ENCODE data around the gene LZTR1.

The LZTR1 gene

GRCh38 chr22:20965104-20965887 lies 16.8 kb upstream of the LZTR1 start:
- TF ChIP-seq CEBPB (IDR thresholded peaks at IDR 0.05): no peak
- no peak for TF ChIP-seq EGR1 (IDR thresholded peaks at IDR 0.05)
- TF ChIP-seq TEAD4 (IDR thresholded peaks at IDR 0.05): no peak

DNA sequence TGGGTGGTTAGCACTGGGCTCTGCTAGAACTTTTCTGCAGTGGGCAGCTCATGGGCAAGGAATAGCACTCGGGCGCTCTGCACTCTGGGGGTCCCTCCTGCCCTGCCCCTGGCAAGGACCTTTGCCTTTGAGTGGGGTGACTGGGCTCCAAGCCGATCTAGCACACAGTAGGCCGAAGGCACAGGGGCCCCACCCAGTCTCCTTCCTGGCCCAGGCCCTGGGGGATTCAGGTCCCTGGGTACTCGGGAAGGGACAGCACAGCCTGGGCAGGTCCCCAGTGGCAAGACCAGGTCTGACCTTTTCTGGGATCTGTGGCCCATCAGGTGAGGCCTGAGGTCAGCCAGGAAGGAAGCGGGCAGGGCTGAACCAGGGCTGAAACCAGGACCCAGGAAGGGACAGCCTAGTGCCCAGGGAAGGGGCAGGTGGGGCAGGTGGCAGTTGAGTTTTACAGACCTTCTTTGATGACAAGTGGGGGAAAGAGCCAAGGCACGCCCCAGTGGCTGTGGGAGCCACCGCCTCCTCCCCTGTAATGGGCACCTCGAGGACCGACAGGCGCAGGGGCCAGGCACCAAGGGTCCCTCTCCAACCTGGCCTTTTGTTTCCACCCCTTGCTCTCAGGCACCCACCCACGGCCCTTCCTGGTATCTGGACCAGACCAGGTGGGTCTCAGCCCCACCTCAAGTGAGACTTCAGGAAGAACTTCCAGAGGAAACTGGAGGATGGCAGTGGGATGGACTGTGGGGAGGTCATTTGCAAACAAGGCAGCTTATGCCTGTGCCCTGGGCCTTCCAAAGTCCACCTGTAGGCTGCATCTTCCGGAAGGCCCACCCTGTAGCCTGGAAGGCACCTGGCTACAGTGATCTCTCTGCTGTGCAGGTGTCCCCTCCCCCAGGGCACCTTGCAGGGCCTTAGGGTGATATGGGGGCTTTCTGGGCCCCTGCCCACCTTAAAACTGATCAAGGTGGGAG lies 15.9 kb upstream of the LZTR1 start:
- no peak for TF ChIP-seq YY1 (IDR thresholded peaks at IDR 0.05; ENCODE audit: low read depth)
- no peak for TF ChIP-seq ZBTB7A (IDR thresholded peaks at IDR 0.05; ENCODE audit: low read depth)
- TF ChIP-seq CREB1 (IDR thresholded peaks at IDR 0.05; ENCODE audit: low read depth): no peak
- TF ChIP-seq, protein P1, sequence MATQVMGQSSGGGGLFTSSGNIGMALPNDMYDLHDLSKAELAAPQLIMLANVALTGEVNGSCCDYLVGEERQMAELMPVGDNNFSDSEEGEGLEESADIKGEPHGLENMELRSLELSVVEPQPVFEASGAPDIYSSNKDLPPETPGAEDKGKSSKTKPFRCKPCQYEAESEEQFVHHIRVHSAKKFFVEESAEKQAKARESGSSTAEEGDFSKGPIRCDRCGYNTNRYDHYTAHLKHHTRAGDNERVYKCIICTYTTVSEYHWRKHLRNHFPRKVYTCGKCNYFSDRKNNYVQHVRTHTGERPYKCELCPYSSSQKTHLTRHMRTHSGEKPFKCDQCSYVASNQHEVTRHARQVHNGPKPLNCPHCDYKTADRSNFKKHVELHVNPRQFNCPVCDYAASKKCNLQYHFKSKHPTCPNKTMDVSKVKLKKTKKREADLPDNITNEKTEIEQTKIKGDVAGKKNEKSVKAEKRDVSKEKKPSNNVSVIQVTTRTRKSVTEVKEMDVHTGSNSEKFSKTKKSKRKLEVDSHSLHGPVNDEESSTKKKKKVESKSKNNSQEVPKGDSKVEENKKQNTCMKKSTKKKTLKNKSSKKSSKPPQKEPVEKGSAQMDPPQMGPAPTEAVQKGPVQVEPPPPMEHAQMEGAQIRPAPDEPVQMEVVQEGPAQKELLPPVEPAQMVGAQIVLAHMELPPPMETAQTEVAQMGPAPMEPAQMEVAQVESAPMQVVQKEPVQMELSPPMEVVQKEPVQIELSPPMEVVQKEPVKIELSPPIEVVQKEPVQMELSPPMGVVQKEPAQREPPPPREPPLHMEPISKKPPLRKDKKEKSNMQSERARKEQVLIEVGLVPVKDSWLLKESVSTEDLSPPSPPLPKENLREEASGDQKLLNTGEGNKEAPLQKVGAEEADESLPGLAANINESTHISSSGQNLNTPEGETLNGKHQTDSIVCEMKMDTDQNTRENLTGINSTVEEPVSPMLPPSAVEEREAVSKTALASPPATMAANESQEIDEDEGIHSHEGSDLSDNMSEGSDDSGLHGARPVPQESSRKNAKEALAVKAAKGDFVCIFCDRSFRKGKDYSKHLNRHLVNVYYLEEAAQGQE (IDR thresholded peaks at IDR 0.05; ENCODE audit: low read depth): no peak
- TF ChIP-seq TCF12 (IDR thresholded peaks at IDR 0.05; ENCODE audit: low read depth): no peak
- TF ChIP-seq, protein P2, sequence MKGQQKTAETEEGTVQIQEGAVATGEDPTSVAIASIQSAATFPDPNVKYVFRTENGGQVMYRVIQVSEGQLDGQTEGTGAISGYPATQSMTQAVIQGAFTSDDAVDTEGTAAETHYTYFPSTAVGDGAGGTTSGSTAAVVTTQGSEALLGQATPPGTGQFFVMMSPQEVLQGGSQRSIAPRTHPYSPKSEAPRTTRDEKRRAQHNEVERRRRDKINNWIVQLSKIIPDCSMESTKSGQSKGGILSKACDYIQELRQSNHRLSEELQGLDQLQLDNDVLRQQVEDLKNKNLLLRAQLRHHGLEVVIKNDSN (IDR thresholded peaks at IDR 0.05): no peak
- no peak for TF ChIP-seq TEAD4 (IDR thresholded peaks at IDR 0.05)
- no peak for TF ChIP-seq NFIC (IDR thresholded peaks at IDR 0.05)
- TF ChIP-seq RAD21 (IDR thresholded peaks at IDR 0.05; ENCODE audit: low read depth): no peak
- TF ChIP-seq, protein P3, sequence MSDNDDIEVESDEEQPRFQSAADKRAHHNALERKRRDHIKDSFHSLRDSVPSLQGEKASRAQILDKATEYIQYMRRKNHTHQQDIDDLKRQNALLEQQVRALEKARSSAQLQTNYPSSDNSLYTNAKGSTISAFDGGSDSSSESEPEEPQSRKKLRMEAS (IDR thresholded peaks at IDR 0.05): no peak
- no peak for TF ChIP-seq EP300 (IDR thresholded peaks at IDR 0.05; ENCODE audit: borderline replicate concordance)
- TF ChIP-seq EGR1 (IDR thresholded peaks at IDR 0.05): no peak
- no peak for TF ChIP-seq TAF1 (IDR thresholded peaks at IDR 0.05; ENCODE audit: low read depth)
- TF ChIP-seq CEBPB (IDR thresholded peaks at IDR 0.05): no peak

DNA sequence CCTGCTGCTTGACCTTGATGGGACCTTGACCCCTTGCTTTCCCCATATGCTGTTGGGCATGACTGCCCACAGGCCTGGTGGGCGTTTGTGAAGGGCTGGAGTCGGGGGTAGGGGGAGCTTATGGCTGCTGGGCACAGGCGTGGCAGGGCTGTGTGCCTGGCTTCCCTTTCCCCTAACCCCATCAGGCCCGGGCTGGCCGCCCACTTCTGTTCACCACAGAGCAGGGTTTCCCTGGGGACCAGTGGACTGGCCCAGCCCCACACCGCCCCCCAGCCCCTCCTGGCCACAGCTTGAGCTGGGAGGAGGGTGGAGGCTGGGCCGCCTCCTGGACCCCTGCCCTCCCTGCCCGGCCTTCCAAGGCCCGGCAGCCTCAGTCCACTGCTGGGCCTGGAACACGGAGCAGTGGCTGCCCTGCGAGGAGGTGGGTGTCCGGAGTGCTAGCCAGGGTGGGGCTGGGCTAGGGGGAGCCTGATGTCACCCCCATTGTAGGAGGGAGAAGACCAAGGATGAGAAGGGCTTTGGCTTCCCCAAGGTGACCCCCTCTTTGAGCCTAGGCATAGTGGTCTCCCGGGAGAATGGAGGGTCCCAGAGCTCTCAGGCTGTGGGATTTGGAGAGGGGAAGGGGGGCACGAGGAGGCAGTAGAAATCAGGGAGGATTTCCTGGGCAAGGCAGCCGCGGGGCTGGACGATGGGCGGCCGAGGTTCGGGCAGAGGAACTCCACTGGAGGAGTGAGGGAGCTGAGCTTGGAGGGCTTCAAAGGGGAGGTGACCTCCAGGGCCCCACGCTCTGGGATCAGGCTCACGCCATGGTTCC lies 15.0 kb upstream of the LZTR1 start, which contains the start of gene AIFM3:
AIFM3 (plus strand) TSS at position 373 of the 814 bp plus-strand sequence. CDS start 690 bp downstream, outside the sequence.
- TF ChIP-seq, protein P3 (IDR thresholded peaks at IDR 0.05): no peak
- TF ChIP-seq CEBPB (IDR thresholded peaks at IDR 0.05) (no peak), TAF1 (IDR thresholded peaks at IDR 0.05; ENCODE audit: low read depth) (no peak), EP300 (IDR thresholded peaks at IDR 0.05; ENCODE audit: borderline replicate concordance) (no peak), CREB1 (IDR thresholded peaks at IDR 0.05; ENCODE audit: low read depth) (no peak), YY1 (IDR thresholded peaks at IDR 0.05; ENCODE audit: low read depth) (no peak), NFIC (IDR thresholded peaks at IDR 0.05) (no peak), FOXM1 (IDR thresholded peaks at IDR 0.05; ENCODE audit: borderline replicate concordance, low read depth) (no peak), ZBTB7A (IDR thresholded peaks at IDR 0.05; ENCODE audit: low read depth) (no peak), EGR1 (IDR thresholded peaks at IDR 0.05) (no peak), TCF12 (IDR thresholded peaks at IDR 0.05; ENCODE audit: low read depth) (no peak), TEAD4 (IDR thresholded peaks at IDR 0.05) (no peak), RAD21 (IDR thresholded peaks at IDR 0.05; ENCODE audit: low read depth) (no peak)
- TF ChIP-seq, protein P1 (IDR thresholded peaks at IDR 0.05; ENCODE audit: low read depth): no peak
- TF ChIP-seq, protein P2 (IDR thresholded peaks at IDR 0.05): no peak

DNA sequence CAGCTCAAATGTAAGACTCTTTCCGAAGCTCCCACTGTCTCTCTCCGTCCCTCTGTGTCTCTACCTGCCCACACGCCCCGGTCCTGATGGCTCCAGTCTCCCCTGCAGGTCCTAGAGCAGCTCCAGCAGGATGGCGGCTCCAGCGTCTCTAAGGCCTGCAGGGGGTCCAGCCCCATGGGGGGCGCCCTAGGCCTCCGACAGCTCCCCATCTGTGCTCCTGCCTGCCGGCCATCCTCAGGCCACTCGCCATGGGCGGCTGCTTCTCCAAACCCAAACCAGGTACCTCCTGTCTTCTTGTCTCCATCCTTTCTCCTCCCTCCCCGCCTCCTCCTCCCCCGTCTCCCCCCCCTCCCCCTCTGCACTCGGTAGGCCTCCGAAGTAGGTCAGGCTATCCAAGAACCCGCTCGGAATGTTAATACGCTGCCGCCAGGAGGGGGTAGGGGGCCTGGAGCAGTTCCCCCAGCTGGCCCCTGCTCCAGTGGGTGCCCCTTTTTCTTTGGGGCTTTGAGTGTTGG lies 14.3 kb upstream of the LZTR1 start:
- TF ChIP-seq, protein P2 (IDR thresholded peaks at IDR 0.05): no peak
- TF ChIP-seq TEAD4 (IDR thresholded peaks at IDR 0.05) (no peak), TAF1 (IDR thresholded peaks at IDR 0.05; ENCODE audit: low read depth) (no peak), EGR1 (IDR thresholded peaks at IDR 0.05) (no peak), EP300 (IDR thresholded peaks at IDR 0.05; ENCODE audit: borderline replicate concordance) (no peak), ZBTB7A (IDR thresholded peaks at IDR 0.05; ENCODE audit: low read depth) (no peak), RAD21 (IDR thresholded peaks at IDR 0.05; ENCODE audit: low read depth) (no peak), CREB1 (IDR thresholded peaks at IDR 0.05; ENCODE audit: low read depth) (no peak), TCF12 (IDR thresholded peaks at IDR 0.05; ENCODE audit: low read depth) (no peak)
